HEK293 (cell line): ENCODE measurements around the gene GPR17.

Source experiments
- KLF1 ChIP-seq: fragments of 450-650 bp; formaldehyde crosslinking; IDR thresholded peaks from 2 replicates; pipeline ENCODE4 v1.5.1; 2016; ENCODE audit warnings: missing biosample characterization, missing genetic modification characterization
- YY1 ChIP-seq: fragments of 450-650 bp; formaldehyde crosslinking; IDR thresholded peaks from 2 replicates; pipeline ENCODE4 v1.5.1; 2018; ENCODE audit warnings: missing biosample characterization, missing genetic modification characterization
- ZNF416 ChIP-seq: fragments of 450-650 bp; formaldehyde crosslinking; IDR thresholded peaks from 2 replicates; pipeline ENCODE4 v1.5.1; 2016; ENCODE audit warnings: missing biosample characterization, missing genetic modification characterization
- ZNF561 ChIP-seq: fragments of 450-650 bp; IDR thresholded peaks from 2 replicates; pipeline ENCODE4 v1.5.1; 2018; ENCODE audit warnings: missing biosample characterization, missing genetic modification characterization, borderline replicate concordance
- TF ChIP-seq, protein P1 (sequence below): fragments of 450-650 bp; formaldehyde crosslinking; IDR thresholded peaks from 2 replicates; pipeline ENCODE4 v1.5.1; 2016; ENCODE audit warnings: missing biosample characterization, missing genetic modification characterization

DNA sequence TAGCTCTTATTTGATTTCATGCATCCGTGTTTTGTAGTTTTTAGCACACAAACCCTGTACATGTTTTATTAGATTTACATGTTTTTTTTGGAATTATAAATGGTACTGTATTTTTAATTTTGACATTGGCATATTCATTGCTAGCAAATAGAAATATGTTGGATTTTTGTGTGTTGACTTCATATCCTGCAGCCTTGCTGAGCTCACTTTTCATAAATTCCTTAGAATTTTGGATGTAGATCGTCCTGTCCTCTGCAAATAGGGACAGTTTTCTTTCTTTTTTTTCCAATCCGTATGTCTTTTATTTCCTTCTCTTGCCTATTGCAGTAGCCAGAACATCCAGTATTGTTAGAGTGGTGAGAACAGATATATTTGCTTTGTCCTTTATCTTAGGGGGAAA lies 46.7 kb upstream of the GPR17 start:
- no peak for TF ChIP-seq ZNF416 (tag by site-specific recombination)
- TF ChIP-seq KLF1 (tag by site-specific recombination): no peak
- TF ChIP-seq, protein P1, sequence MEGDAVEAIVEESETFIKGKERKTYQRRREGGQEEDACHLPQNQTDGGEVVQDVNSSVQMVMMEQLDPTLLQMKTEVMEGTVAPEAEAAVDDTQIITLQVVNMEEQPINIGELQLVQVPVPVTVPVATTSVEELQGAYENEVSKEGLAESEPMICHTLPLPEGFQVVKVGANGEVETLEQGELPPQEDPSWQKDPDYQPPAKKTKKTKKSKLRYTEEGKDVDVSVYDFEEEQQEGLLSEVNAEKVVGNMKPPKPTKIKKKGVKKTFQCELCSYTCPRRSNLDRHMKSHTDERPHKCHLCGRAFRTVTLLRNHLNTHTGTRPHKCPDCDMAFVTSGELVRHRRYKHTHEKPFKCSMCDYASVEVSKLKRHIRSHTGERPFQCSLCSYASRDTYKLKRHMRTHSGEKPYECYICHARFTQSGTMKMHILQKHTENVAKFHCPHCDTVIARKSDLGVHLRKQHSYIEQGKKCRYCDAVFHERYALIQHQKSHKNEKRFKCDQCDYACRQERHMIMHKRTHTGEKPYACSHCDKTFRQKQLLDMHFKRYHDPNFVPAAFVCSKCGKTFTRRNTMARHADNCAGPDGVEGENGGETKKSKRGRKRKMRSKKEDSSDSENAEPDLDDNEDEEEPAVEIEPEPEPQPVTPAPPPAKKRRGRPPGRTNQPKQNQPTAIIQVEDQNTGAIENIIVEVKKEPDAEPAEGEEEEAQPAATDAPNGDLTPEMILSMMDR (tag by site-specific recombination): no peak
- no peak for TF ChIP-seq ZNF561 (tag by site-specific recombination)
- no peak for TF ChIP-seq YY1 (tag by site-specific recombination)
